ENCODE data around the gene COX5B.

Gene COX5B

GRCh38 chr2:97663962-97664635, 18.2 kb downstream of the COX5B start, which contains the start of gene ACTR1B (continued):
- peak; percentile 46; the same call in 1 of the 2 replicates for TF ChIP-seq ZNF501 (tag by site-specific recombination; IDR thresholded peaks at IDR 0.05)
- no peak for TF ChIP-seq ZNF169 (tag by site-specific recombination; IDR thresholded peaks at IDR 0.05)
- TF ChIP-seq ZNF76 (tag by site-specific recombination; IDR thresholded peaks at IDR 0.05; ENCODE audit: borderline replicate concordance, low read depth): peak; percentile 40; the same call in 1 of the 2 replicates
- no peak for TF ChIP-seq ZNF830 (tag by site-specific recombination; IDR thresholded peaks at IDR 0.05; ENCODE audit: low read depth)

DNA sequence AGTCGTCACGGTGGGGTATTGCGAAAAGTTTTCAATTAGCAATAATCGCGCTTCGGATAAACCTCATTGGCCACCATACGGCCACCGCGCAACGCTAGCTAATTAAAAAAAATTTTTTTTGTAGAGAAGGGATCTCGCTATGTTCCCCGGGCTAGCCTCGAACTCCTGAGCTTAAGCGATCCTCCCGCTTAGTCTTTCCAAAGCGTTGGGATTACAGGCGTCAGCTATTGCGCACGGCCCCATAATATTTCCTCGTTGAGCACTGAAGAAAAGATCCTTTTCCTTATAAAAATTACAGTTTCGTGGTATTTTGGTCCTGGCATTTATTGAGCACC, 18.7 kb downstream of the COX5B start:
- Histone ChIP-seq H3K4me1 (ENCODE audit: control insufficient read depth, insufficient read depth, low read length) (0 out of 2 replicates have a peak, but pooled peaks cover 2% of the 10 kb centered on the region), H3K9me3 (ENCODE audit: control insufficient read depth, insufficient read depth, low read depth, low read length) (no peaks in the 10 kb centered on the region), H3K4me3 (ENCODE audit: low read depth, low read length) (peak overlapping the region; percentile 69), H3K36me3 (ENCODE audit: control insufficient read depth in 2 of 2, insufficient read depth in 1 of 2, low read length in 2 of 2) (peaks cover 0 to 16% of the 10 kb centered on the region in 2 experiments; a peak in 2 of 3 replicates), H3K27ac (ENCODE audit: extremely low read depth, low read depth, low read length) (peak overlapping the region; percentile 79)
- POLR2A ChIA-PET: interaction anchor here (1.1 to 7.6 kb wide), 6 partner anchors 10 to 75 kb away, joined by 3 to 183 read pairs (median 5); partner anchors contain the start of genes ANKRD36B and COX5B
- TF ChIP-seq ZFHX2 (tag by site-specific recombination; conservative IDR thresholded peaks at IDR 0.05): no peak
- no peak for TF ChIP-seq SCRT1 (tag by site-specific recombination; IDR thresholded peaks at IDR 0.05; ENCODE audit: borderline replicate concordance)
- no peak for TF ChIP-seq TCF7L2 (IDR thresholded peaks at IDR 0.05; ENCODE audit: borderline replicate concordance, low read depth, low read length)
- TF ChIP-seq ZNF366 (tag by site-specific recombination; conservative IDR thresholded peaks at IDR 0.05): 0 out of 2 replicates have a peak, but pooled peaks have one; percentile 2
- TF ChIP-seq ZNF335 (tag by site-specific recombination; conservative IDR thresholded peaks at IDR 0.05): peak; percentile 59; the same call in 1 of the 2 replicates
- no peak for TF ChIP-seq ZNF692 (tag by site-specific recombination; IDR thresholded peaks at IDR 0.05)
- TF ChIP-seq ZNF571 (tag by site-specific recombination; IDR thresholded peaks at IDR 0.05): no peak
- TF ChIP-seq BCL11A (tag by site-specific recombination; IDR thresholded peaks at IDR 0.05; ENCODE audit: low read depth): no peak
- no peak for TF ChIP-seq KLF8 (tag by site-specific recombination; IDR thresholded peaks at IDR 0.05)
- TF ChIP-seq ZNF701 (tag by site-specific recombination; IDR thresholded peaks at IDR 0.05): no peak
- peak; percentile 60 for TF ChIP-seq ZNF664 (tag by site-specific recombination; IDR thresholded peaks at IDR 0.05)
- no peak for TF ChIP-seq ZNF174 (tag by site-specific recombination; IDR thresholded peaks at IDR 0.05)
- TF ChIP-seq ZNF629 (tag by site-specific recombination; IDR thresholded peaks at IDR 0.05): no peak
- no peak for TF ChIP-seq MYNN (tag by site-specific recombination; IDR thresholded peaks at IDR 0.05; ENCODE audit: borderline replicate concordance)
- TF ChIP-seq PBX3 (CRISPR knock-in tag; IDR thresholded peaks at IDR 0.05): no peak
- peak; percentile 42; the same call in 1 of the 2 replicates for TF ChIP-seq MZF1 (tag by site-specific recombination; IDR thresholded peaks at IDR 0.05; ENCODE audit: borderline replicate concordance)
- no peak for TF ChIP-seq ZNF510 (tag by site-specific recombination; IDR thresholded peaks at IDR 0.05; ENCODE audit: insufficient replicate concordance)
- TF ChIP-seq ZEB2 (tag by site-specific recombination; IDR thresholded peaks at IDR 0.05): no peak
- TF ChIP-seq ZNF19 (tag by site-specific recombination; IDR thresholded peaks at IDR 0.05; ENCODE audit: low read depth): no peak
- no peak for TF ChIP-seq ZNF560 (tag by site-specific recombination; IDR thresholded peaks at IDR 0.05; ENCODE audit: borderline replicate concordance)
- no peak for TF ChIP-seq HIC1 (tag by site-specific recombination; IDR thresholded peaks at IDR 0.05)
- 0 out of 2 replicates have a peak, but pooled peaks have one; percentile 8 for TF ChIP-seq ZBTB17 (tag by site-specific recombination; IDR thresholded peaks at IDR 0.05)
- TF ChIP-seq YY1 (tag by site-specific recombination; IDR thresholded peaks at IDR 0.05): no peak
- CTCF ChIA-PET: interaction anchor here (0.9 to 3.8 kb wide), 6 partner anchors 9 to 74 kb away, joined by 4 to 35 read pairs (median 6); no protein-coding TSS in a partner anchor
